H1 (cell line): Measurements from ENCODE around the gene SENP3. TPM values are rescaled to one million over a fixed set of nuclear protein-coding genes. Genes with fewer than 3 reads are reported as not detected.

ENCODE experiments used
- CTCF ChIA-PET: fragments of 300-600 bp; sonication (Branson Sonifier 250); formaldehyde crosslinking; loops from one replicate; lab custom pipeline; 2021; ENCODE audit not compliant: partially characterized antibody; lab: Charles Lee
- POLR2A ChIA-PET: fragments of 300-600 bp; sonication (Branson Sonifier 250); formaldehyde crosslinking; loops from one replicate; lab custom pipeline; 2021; ENCODE audit warnings: inconsistent platforms; ENCODE audit not compliant: partially characterized antibody; lab: Charles Lee
- DNase-seq, 2 experiments: peaks; one replicate each; pipeline versions ENCODE4 v3.0.0 to v3.0.0-alpha.2; 2010 to 2022; ENCODE audit warnings: low spot score in 2 of 2, low read depth in 1 of 2, mixed read lengths in 1 of 2
- FAIRE-seq: peaks from 2 replicates; lab custom pipeline; 2011; peaks lifted over from hg19 to GRCh38; lab: Jason Lieb, UNC
- H2AFZ ChIP-seq: 2 replicates; pipeline ENCODE4 v1.8.1; 2012; ENCODE audit warnings: low read length, inconsistent platforms
- H2AK5ac ChIP-seq: 2 replicates; pipeline ENCODE4 v1.6.1; 2013; ENCODE audit warnings: low read depth, low read length
- H2BK120ac ChIP-seq: replicated peaks from 2 replicates; pipeline ENCODE3; 2013; ENCODE audit warnings: low read depth, low read length, inconsistent platforms
- H2BK12ac ChIP-seq: 2 replicates; pipeline ENCODE4 v1.6.1; 2013; ENCODE audit warnings: low read depth, low read length
- H2BK15ac ChIP-seq: 2 replicates; pipeline ENCODE4 v1.6.1; 2013; ENCODE audit warnings: low read length
- H2BK20ac ChIP-seq: 2 replicates; pipeline ENCODE4 v1.6.1; 2013; ENCODE audit warnings: low read length
- H2BK5ac ChIP-seq: 2 replicates; pipeline ENCODE4 v1.6.1; 2013; ENCODE audit warnings: low read depth, low read length
- H3K14ac ChIP-seq: 2 replicates; pipeline ENCODE4 v1.6.1; 2013; ENCODE audit warnings: inconsistent platforms; ENCODE audit not compliant: insufficient read length
- H3K18ac ChIP-seq: 2 replicates; pipeline ENCODE4 v1.6.1; 2013; ENCODE audit warnings: low read length; ENCODE audit errors: extremely low read depth
- H3K23ac ChIP-seq: 2 replicates; pipeline ENCODE4 v1.6.1; 2013; ENCODE audit warnings: inconsistent platforms; ENCODE audit not compliant: insufficient read length
- H3K23me2 ChIP-seq: 2 replicates; pipeline ENCODE4 v1.6.1; 2013; ENCODE audit warnings: low read depth, low read length
- H3K27ac ChIP-seq: 2 replicates; pipeline ENCODE4 v1.6.1; 2011; ENCODE audit warnings: low read depth, low read length, inconsistent platforms
- H3K27me3 ChIP-seq, 4 experiments: replicated peaks in 1 of 4; 1 replicate in 1 of 4; 2 replicates in 3 of 4; pipeline versions ENCODE4 v1.6.1 to v1.8.1; 2011 to 2013; ENCODE audit warnings: low read length in 3 of 4, mild to moderate bottlenecking in 3 of 4, inconsistent platforms in 2 of 4, mixed read lengths in 2 of 4, moderate library complexity in 1 of 4; ENCODE audit not compliant: control insufficient read depth in 3 of 4, insufficient read depth in 3 of 4; ENCODE audit errors: extremely low read depth in 1 of 4
- H3K36me3 ChIP-seq, 4 experiments: 2 replicates each; pipeline versions ENCODE4 v1.6.1 to v1.8.1; 2011 to 2013; ENCODE audit warnings: mild to moderate bottlenecking in 4 of 4, low read length in 3 of 4, moderate library complexity in 2 of 4, control low read depth in 1 of 4, inconsistent platforms in 1 of 4; ENCODE audit not compliant: insufficient read depth in 4 of 4, control insufficient read depth in 2 of 4
- H3K4ac ChIP-seq: replicated peaks from 2 replicates; pipeline ENCODE3; 2013; ENCODE audit warnings: low read length, low read depth, mixed read lengths, inconsistent platforms; ENCODE audit not compliant: insufficient read length
- H3K4me1 ChIP-seq, 4 experiments: replicated peaks in 1 of 4; 1 replicate in 1 of 4; 2 replicates in 3 of 4; pipeline versions ENCODE4 v1.6.1 to v1.8.1; 2011 to 2013; ENCODE audit warnings: low read length in 3 of 4, inconsistent platforms in 2 of 4, mixed read lengths in 1 of 4; ENCODE audit not compliant: insufficient read depth in 4 of 4, control insufficient read depth in 3 of 4
- H3K4me2 ChIP-seq, 2 experiments: 2 replicates each; pipeline versions ENCODE4 v1.6.1 to v1.8.1; 2011 to 2013; ENCODE audit warnings: low read depth in 2 of 2, low read length in 2 of 2, control low read depth in 1 of 2, inconsistent platforms in 1 of 2, mild to moderate bottlenecking in 1 of 2; ENCODE audit not compliant: insufficient read depth in 1 of 2
- H3K4me3 ChIP-seq, 4 experiments: fragments of 200-600, 300-600 bp in 1 of 4; sonication (generic), shearing (Covaris generic), sonication (Bioruptor Twin) in 1 of 4; 2 replicates each; pipeline versions ENCODE4 v1.5.1 to v1.8.1; 2011 to 2016; ENCODE audit warnings: low read length in 4 of 4, low read depth in 3 of 4, control low read depth in 2 of 4, inconsistent platforms in 2 of 4, mild to moderate bottlenecking in 2 of 4, mixed read lengths in 1 of 4, moderate library complexity in 1 of 4; ENCODE audit not compliant: insufficient read depth in 2 of 4; ENCODE audit errors: extremely low read depth in 1 of 4
- H3K56ac ChIP-seq: replicated peaks from 2 replicates; pipeline ENCODE3; 2013; ENCODE audit warnings: low read depth, mild to moderate bottlenecking, mixed read lengths, low read length, inconsistent platforms; ENCODE audit not compliant: insufficient read length
- H3K79me1 ChIP-seq: 2 replicates; pipeline ENCODE4 v1.6.1; 2013; ENCODE audit warnings: low read depth, low read length, control low read depth
- H3K79me2 ChIP-seq, 2 experiments: 2 replicates each; pipeline versions ENCODE4 v1.6.1 to v1.8.1; 2012 to 2013; ENCODE audit warnings: low read length in 2 of 2, mild to moderate bottlenecking in 2 of 2, inconsistent platforms in 1 of 2; ENCODE audit not compliant: insufficient read depth in 2 of 2, control insufficient read depth in 1 of 2
- H3K9ac ChIP-seq, 4 experiments: replicated peaks in 1 of 4; 1 replicate in 1 of 4; 2 replicates in 3 of 4; pipeline versions ENCODE4 v1.6.1 to v1.8.1; 2011 to 2013; ENCODE audit warnings: low read depth in 3 of 4, low read length in 3 of 4, control low read depth in 2 of 4, mild to moderate bottlenecking in 2 of 4, moderate library complexity in 2 of 4, inconsistent platforms in 1 of 4; ENCODE audit errors: extremely low read depth in 1 of 4
- H3K9me3 ChIP-seq, 2 experiments: 2 replicates each; pipeline versions ENCODE4 v1.6.1 to v1.8.1; 2012 to 2013; ENCODE audit warnings: mild to moderate bottlenecking in 2 of 2, moderate library complexity in 2 of 2, control low read depth in 1 of 2, inconsistent platforms in 1 of 2, low read depth in 1 of 2, low read length in 1 of 2, mixed read lengths in 1 of 2; ENCODE audit not compliant: insufficient read depth in 2 of 2
- H4K20me1 ChIP-seq, 2 experiments: replicated peaks in 1 of 2; 2 replicates each; pipeline versions ENCODE3 to v1.8.1; 2011 to 2013; ENCODE audit warnings: inconsistent platforms in 2 of 2, low read length in 2 of 2, mild to moderate bottlenecking in 1 of 2; ENCODE audit not compliant: insufficient read depth in 2 of 2, control insufficient read depth in 1 of 2
- H4K5ac ChIP-seq: 2 replicates; pipeline ENCODE4 v1.6.1; 2013; ENCODE audit warnings: low read length, low read depth, mixed read lengths, inconsistent platforms; ENCODE audit not compliant: insufficient read length
- H4K8ac ChIP-seq: 2 replicates; pipeline ENCODE4 v1.8.0; 2013; ENCODE audit warnings: mild to moderate bottlenecking, moderate library complexity, low read length, inconsistent platforms; ENCODE audit not compliant: insufficient read depth; ENCODE audit errors: extremely low read depth
- H4K91ac ChIP-seq: replicated peaks from 2 replicates; pipeline ENCODE3; 2013; ENCODE audit warnings: low read length, mixed read lengths, inconsistent platforms; ENCODE audit not compliant: insufficient read length
- EGR1 ChIP-seq: IDR thresholded peaks from 2 replicates; pipeline ENCODE4 v1.6.1; 2011; ENCODE audit warnings: low read depth, low read length, borderline replicate concordance
- GABPA ChIP-seq: IDR thresholded peaks from 2 replicates; pipeline ENCODE4 v1.6.1; 2011; ENCODE audit warnings: mild to moderate bottlenecking, low read length, moderate library complexity, borderline replicate concordance; ENCODE audit not compliant: insufficient read depth
- JUN ChIP-seq: IDR thresholded peaks from 2 replicates; pipeline ENCODE4 v1.6.1; 2011; ENCODE audit warnings: low read depth, mild to moderate bottlenecking, improper control_type of control experiment, low read length
- KDM4A ChIP-seq: IDR thresholded peaks from one replicate; pipeline ENCODE4 v1.7.1; 2012; ENCODE audit warnings: low read depth, mild to moderate bottlenecking, moderate library complexity, low read length, inconsistent platforms; ENCODE audit not compliant: severe bottlenecking
- KDM5A ChIP-seq: fragments of 200-600 bp; IDR thresholded peaks from 2 replicates; pipeline ENCODE4 v1.7.1; 2012; ENCODE audit warnings: mild to moderate bottlenecking, low read length, inconsistent platforms, mixed read lengths
- RBBP5 ChIP-seq: IDR thresholded peaks from 2 replicates; pipeline ENCODE4 v1.7.1; 2012; ENCODE audit warnings: low read depth, mild to moderate bottlenecking, inconsistent platforms, low read length, moderate library complexity, borderline replicate concordance
- SIX5 ChIP-seq: IDR thresholded peaks from 2 replicates; pipeline ENCODE4 v1.6.1; 2011; ENCODE audit warnings: mild to moderate bottlenecking, low read depth, low read length
- YY1 ChIP-seq: IDR thresholded peaks from 2 replicates; pipeline ENCODE4 v1.6.1; 2011; ENCODE audit warnings: low read depth, mild to moderate bottlenecking, low read length
- WGBS, 2 experiments: shearing (Covaris generic) in 1 of 2; methylation state at CpG; one replicate each; pipeline versions ENCODE4 v1.1.6 to v1.1.7; 2013 to 2015; ENCODE audit warnings: low lambda C conversion rate in 2 of 2, mixed read lengths in 2 of 2, inconsistent platforms in 1 of 2, low coverage in 1 of 2, missing lambda C conversion rate in 1 of 2; ENCODE audit not compliant: insufficient replicate concordance in 2 of 2, insufficient coverage in 1 of 2, insufficient read length in 1 of 2; ENCODE audit errors: extremely low coverage in 1 of 2, missing lambda C conversion rate in 1 of 2; 5-methylcytosine and 5-hydroxymethylcytosine counted together
- polyA plus RNA-seq, 7 experiments: library from polyadenylated mRNA; depleted of rRNA in 3 of 7; stranded (reverse) in 5 of 7; unstranded in 2 of 7; fragments of >200 nt in 5 of 7; fragments of 200-250 nt in 2 of 7; gene quantifications; 1 replicate in 5 of 7; 2 replicates in 1 of 7; 4 replicates in 1 of 7; pipeline versions ENCODE4 v1.2.1 to v1.2.3, GENCODE V29; 2011 to 2013; ENCODE audit warnings: missing spikeins in 2 of 7, mixed read lengths in 2 of 7
- total RNA-seq: library from RNA; stranded (reverse); fragmentation: NEBNext Ultra II Directional; extraction: Animal tissue kit (Norgen Biotek cat#: 25700); gene quantifications from 2 replicates; pipeline ENCODE4 v1.2.1, GENCODE V29; 2021
- TF ChIP-seq, protein P1 (sequence below): IDR thresholded peaks from 2 replicates; pipeline ENCODE4 v1.6.1; 2012; ENCODE audit warnings: inconsistent platforms
- TF ChIP-seq, protein P2 (sequence below): IDR thresholded peaks from 2 replicates; pipeline ENCODE4 v1.6.1; 2011; ENCODE audit warnings: low read length, improper control_type of control experiment

Gene SENP3
- total and polyA plus RNA-seq, 2 of the 8 experiments (the other 6 are each of a cell fraction or from before 2014, with no cell fraction given) = 86.2 to 129 TPM

DNA sequence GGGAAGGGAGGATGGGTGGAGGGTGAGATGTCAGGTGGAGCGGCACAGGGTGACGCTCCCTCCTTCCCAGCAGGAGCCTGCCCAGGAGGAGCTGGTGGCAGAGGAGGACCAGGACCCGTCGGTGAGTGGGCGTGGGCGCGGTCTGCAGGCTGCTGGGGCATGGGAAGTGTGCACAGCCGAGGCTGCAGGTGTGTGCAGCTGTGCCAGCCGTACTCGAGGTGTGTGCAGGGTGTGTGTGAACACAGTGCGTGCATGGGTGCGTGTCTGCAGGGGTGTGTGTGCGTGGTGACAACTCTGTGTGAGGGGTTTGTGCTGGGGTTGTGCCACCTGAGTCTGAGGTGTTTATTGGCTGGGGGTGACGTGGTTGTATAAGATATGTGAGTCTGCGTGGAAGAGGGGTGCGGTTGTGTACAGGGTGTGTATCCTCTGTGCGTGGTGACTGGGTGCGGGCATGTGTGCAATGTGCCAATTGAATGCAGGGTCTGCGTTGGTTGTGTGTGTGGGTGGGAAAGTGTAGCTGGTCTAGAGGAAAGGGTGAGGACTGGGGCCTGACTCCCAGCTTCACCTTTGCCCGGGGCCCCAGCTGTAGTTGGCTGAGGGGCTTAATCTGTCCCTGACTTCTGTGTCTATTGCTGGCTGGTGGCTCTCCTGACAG is 12.2 kb upstream of the SENP3 start:
- no peaks in the 10 kb centered on the region for H3K9me3 ChIP-seq
- DNase-seq = peak in 1 of 2 experiments; percentile 58
- no peak for FAIRE-seq
- peak overlapping the region; percentile 98; the same call in 1 of the 2 replicates for H2BK15ac ChIP-seq
- peak overlapping the region; percentile 70 to 89 for H3K4me2 ChIP-seq
- peaks cover 0 to 5% (median 3%) of the 10 kb centered on the region in 4 experiments; a peak in 4 of 7 replicates for H3K27me3 ChIP-seq
- H3K79me2 ChIP-seq = no peaks in the 10 kb centered on the region
- TF ChIP-seq SIX5 (no peak), KDM4A (no peak), GABPA (no peak), KDM5A (no peak), EGR1 (no peak), JUN (no peak), RBBP5 (no peak), YY1 (no peak)
- TF ChIP-seq, protein P1, sequence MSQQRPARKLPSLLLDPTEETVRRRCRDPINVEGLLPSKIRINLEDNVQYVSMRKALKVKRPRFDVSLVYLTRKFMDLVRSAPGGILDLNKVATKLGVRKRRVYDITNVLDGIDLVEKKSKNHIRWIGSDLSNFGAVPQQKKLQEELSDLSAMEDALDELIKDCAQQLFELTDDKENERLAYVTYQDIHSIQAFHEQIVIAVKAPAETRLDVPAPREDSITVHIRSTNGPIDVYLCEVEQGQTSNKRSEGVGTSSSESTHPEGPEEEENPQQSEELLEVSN = no peak
- TF ChIP-seq, protein P2, sequence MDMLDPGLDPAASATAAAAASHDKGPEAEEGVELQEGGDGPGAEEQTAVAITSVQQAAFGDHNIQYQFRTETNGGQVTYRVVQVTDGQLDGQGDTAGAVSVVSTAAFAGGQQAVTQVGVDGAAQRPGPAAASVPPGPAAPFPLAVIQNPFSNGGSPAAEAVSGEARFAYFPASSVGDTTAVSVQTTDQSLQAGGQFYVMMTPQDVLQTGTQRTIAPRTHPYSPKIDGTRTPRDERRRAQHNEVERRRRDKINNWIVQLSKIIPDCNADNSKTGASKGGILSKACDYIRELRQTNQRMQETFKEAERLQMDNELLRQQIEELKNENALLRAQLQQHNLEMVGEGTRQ = no peak
- H4K8ac ChIP-seq = peak overlapping the region; percentile 89; the same call in 1 of the 2 replicates
- H2AFZ ChIP-seq = no peak overlapping the region
- H3K56ac ChIP-seq = no peak overlapping the region
- H3K27ac ChIP-seq = no peak overlapping the region
- peak overlapping the region; percentile 78; the same call in 1 of the 2 replicates for H2BK5ac ChIP-seq
- peak overlapping the region; percentile 91 for H3K4ac ChIP-seq
- H3K23ac ChIP-seq = no peak overlapping the region
- peak overlapping the region; percentile 25; the same call in 1 of the 2 replicates for H2AK5ac ChIP-seq
- H2BK20ac ChIP-seq = no peak overlapping the region
- H3K4me3 ChIP-seq = peak overlapping the region; percentile 56 to 77 (median 70); a peak in 7 of 8 replicates
- H3K18ac ChIP-seq = peak overlapping the region; percentile 60; the same call in 1 of the 2 replicates
- peak overlapping the region; percentile 93 for H4K91ac ChIP-seq
- ChIA-PET CTCF (interaction anchor here (0.6 to 3.9 kb wide), 3 partner anchors 11 to 22 kb away, joined by 3 to 27 read pairs (median 4); partner anchors contain the start of gene SENP3), POLR2A (interaction anchor here (1.1 to 37.5 kb wide), 7 partner anchors 8 to 65 kb away, joined by 3 to 1144 read pairs (median 8); partner anchors contain the start of genes CD68, MPDU1, POLR2A and SOX15)
- H2BK120ac ChIP-seq = no peak overlapping the region
- peak overlapping the region; percentile 15 for H4K5ac ChIP-seq
- no peaks in the 10 kb centered on the region for H3K36me3 ChIP-seq
- H2BK12ac ChIP-seq = peak overlapping the region; percentile 95; the same call in 1 of the 2 replicates
- H3K4me1 ChIP-seq = peaks cover 0 to 4% (median 3%) of the 10 kb centered on the region in 4 experiments; a peak in 2 of 7 replicates
- H3K9ac ChIP-seq = no peak overlapping the region
- no peak overlapping the region for H3K14ac ChIP-seq
- H4K20me1 ChIP-seq = peaks cover 0 to 7% of the 10 kb centered on the region in 2 experiments
- WGBS, 2 experiments = 78% methylated on average over 17 of the region's 20 CpGs; no CpG with 5 or more reads in 1 of the 2 experiments
- no peaks in the 10 kb centered on the region for H3K79me1 ChIP-seq
- H3K23me2 ChIP-seq = peaks cover 6% of the 10 kb centered on the region; the same call in 1 of the 2 replicates
